ENCODE data around the gene MX1.

Gene MX1

GRCh38 chr21:41460578-41461527, 34.8 kb downstream of the MX1 start:
- DNase-seq: no peak

GRCh38 chr21:41465176-41465781, 39.2 kb downstream of the MX1 start:
- peak; percentile 53 for DNase-seq

- DNase-seq: peak; percentile 56
Observed at GRCh38 chr21:41466024-41466820, 40.2 kb downstream of the MX1 start.

- DNase-seq: no peak
Observed at GRCh38 chr21:41470054-41470453, 44.0 kb downstream of the MX1 start.

- DNase-seq: no peak
Observed at GRCh38 chr21:41472753-41473548, 46.9 kb downstream of the MX1 start.

- no peak for DNase-seq
Observed at GRCh38 chr21:41475714-41476420, 49.8 kb downstream of the MX1 start.

GRCh38 chr21:41477641-41478318, 51.7 kb downstream of the MX1 start:
- DNase-seq: peak; percentile 67

- peak; percentile 67 for DNase-seq
Observed at GRCh38 chr21:41478319-41479177, 52.5 kb downstream of the MX1 start.

GRCh38 chr21:41479686-41480085, 53.6 kb downstream of the MX1 start:
- no peak for DNase-seq

- no peak for DNase-seq
Observed at GRCh38 chr21:41480086-41480690, 54.1 kb downstream of the MX1 start.

GRCh38 chr21:41481191-41481590, 55.2 kb downstream of the MX1 start:
- no peak for DNase-seq

- peak; percentile 43 for DNase-seq
Observed at GRCh38 chr21:41482301-41482700, 56.3 kb downstream of the MX1 start.

- no peak for DNase-seq
Observed at GRCh38 chr21:41482980-41483379, 56.9 kb downstream of the MX1 start.

GRCh38 chr21:41483415-41483814, 57.4 kb downstream of the MX1 start:
- no peak for DNase-seq

GRCh38 chr21:41483973-41484372, 57.9 kb downstream of the MX1 start:
- no peak for DNase-seq

- DNase-seq: no peak
Observed at GRCh38 chr21:41487082-41487481, 61.0 kb downstream of the MX1 start.

- no peak for DNase-seq
Observed at GRCh38 chr21:41488080-41488479, 62.0 kb downstream of the MX1 start.

GRCh38 chr21:41489329-41489728, 63.3 kb downstream of the MX1 start:
- no peak for DNase-seq

- no peak for DNase-seq
Observed at GRCh38 chr21:41490330-41490729, 64.3 kb downstream of the MX1 start.

- DNase-seq: no peak
Observed at GRCh38 chr21:41491412-41491811, 65.4 kb downstream of the MX1 start.

All from DMS79 treated with DMSO at 0.1 percent for 48 hours (cell line).